Colonic mucosa (tissue), 4 donors: ENCODE results near the gene CLPSL1. TPM values are rescaled to one million over a fixed set of nuclear protein-coding genes. Genes with fewer than 3 reads are reported as not detected.
A peak's percentile ranks its signal among the peaks of the same experiment; 100 is the strongest.
"Not testable (repeated sequence)": the region's sequence is repeated elsewhere in the genome, so short reads cannot be mapped to it uniquely, and the experiment has no call there.

Source experiments
- DNase-seq: peaks from one replicate; pipeline ENCODE4 v3.0.0-alpha.2; 2020
- H3K27ac ChIP-seq: fragments of 200-600 bp; one replicate; pipeline ENCODE4 v1.8.0; 2021
- H3K27me3 ChIP-seq: fragments of 200-600 bp; one replicate; pipeline ENCODE4 v1.8.0; 2021
- H3K36me3 ChIP-seq: fragments of 200-600 bp; one replicate; pipeline ENCODE4 v1.8.0; 2021
- H3K4me1 ChIP-seq: fragments of 200-600 bp; one replicate; pipeline ENCODE4 v1.8.0; 2021; ENCODE audit warnings: mild to moderate bottlenecking
- H3K4me3 ChIP-seq: fragments of 200-600 bp; one replicate; pipeline ENCODE4 v1.8.0; 2021
- H3K9ac ChIP-seq, 2 donors: one replicate each; pipeline ENCODE4 v1.7.0; 2013; ENCODE audit warnings: control low read depth in 2 of 2, low read depth in 2 of 2, low read length in 2 of 2
- H3K9me3 ChIP-seq: fragments of 200-600 bp; one replicate; pipeline ENCODE4 v1.8.0; 2021
- intact Hi-C: fragments of 100-400 bp; cut with DNase I; formaldehyde crosslinking; loops from one replicate; pipeline ENCODE4 v1.14.1; 2022
- total RNA-seq, 2 donors: library from RNA; stranded (reverse); fragmentation: NEBNext Ultra II Directional in 1 of 2; extraction: Animal tissue kit (Norgen Biotek cat#: 25700) in 1 of 2; gene quantifications; one replicate each; pipeline ENCODE4 v1.2.1, GENCODE V29; 2021
- TF ChIP-seq, protein P1 (sequence below): fragments of 200-600 bp; IDR thresholded peaks from one replicate; pipeline ENCODE4 v1.8.0; 2022; ENCODE audit warnings: antibody characterized with exemption, mild to moderate bottlenecking
- donor health status: healthy.
- donor health status: DM: no; HTN: no; CAD: no.
- donor health status: DM: no; HTN: no; CAD: no.

The CLPSL1 gene, protein sequence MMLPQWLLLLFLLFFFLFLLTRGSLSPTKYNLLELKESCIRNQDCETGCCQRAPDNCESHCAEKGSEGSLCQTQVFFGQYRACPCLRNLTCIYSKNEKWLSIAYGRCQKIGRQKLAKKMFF
- total RNA-seq = not detected

DNA sequence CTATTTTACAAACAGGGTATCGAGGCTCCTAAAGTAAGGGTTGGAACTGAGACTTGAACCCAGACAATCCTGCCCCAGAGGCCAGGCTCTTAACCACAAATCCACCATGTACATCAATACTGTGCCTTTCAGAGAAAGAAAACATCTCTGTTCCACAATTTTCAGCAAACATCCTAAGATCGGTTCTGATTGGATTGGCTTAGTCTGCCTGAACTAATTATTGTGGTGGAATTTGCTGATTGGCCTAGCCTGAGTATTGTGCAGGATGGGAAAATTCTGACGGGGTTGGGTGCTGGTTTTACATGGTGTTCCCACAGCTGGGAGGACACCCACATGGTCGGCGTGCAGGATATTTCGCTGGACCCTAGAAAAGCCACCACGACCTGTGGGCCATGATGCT, at the start of gene CLPSL1:
Gene CLPSL1, plus strand, starts transcription at position 301 of the 400 bp plus-strand sequence. Its CDS starts 92 bp downstream, at position 393.
- H3K9me3 ChIP-seq = no peaks in the 10 kb centered on the region
- H3K27me3 ChIP-seq = no peaks in the 10 kb centered on the region
- no peak for DNase-seq
- intact Hi-C loops = no loop called here
- H3K9ac ChIP-seq = no peak within 1 kb of the TSS
- no peaks in the 10 kb centered on the region for H3K4me1 ChIP-seq
- TF ChIP-seq, protein P1, sequence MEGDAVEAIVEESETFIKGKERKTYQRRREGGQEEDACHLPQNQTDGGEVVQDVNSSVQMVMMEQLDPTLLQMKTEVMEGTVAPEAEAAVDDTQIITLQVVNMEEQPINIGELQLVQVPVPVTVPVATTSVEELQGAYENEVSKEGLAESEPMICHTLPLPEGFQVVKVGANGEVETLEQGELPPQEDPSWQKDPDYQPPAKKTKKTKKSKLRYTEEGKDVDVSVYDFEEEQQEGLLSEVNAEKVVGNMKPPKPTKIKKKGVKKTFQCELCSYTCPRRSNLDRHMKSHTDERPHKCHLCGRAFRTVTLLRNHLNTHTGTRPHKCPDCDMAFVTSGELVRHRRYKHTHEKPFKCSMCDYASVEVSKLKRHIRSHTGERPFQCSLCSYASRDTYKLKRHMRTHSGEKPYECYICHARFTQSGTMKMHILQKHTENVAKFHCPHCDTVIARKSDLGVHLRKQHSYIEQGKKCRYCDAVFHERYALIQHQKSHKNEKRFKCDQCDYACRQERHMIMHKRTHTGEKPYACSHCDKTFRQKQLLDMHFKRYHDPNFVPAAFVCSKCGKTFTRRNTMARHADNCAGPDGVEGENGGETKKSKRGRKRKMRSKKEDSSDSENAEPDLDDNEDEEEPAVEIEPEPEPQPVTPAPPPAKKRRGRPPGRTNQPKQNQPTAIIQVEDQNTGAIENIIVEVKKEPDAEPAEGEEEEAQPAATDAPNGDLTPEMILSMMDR = no peak
- no peaks in the 10 kb centered on the region for H3K36me3 ChIP-seq
- H3K4me3 ChIP-seq = no peak within 1 kb of the TSS
- no peak within 1 kb of the TSS for H3K27ac ChIP-seq

DNA sequence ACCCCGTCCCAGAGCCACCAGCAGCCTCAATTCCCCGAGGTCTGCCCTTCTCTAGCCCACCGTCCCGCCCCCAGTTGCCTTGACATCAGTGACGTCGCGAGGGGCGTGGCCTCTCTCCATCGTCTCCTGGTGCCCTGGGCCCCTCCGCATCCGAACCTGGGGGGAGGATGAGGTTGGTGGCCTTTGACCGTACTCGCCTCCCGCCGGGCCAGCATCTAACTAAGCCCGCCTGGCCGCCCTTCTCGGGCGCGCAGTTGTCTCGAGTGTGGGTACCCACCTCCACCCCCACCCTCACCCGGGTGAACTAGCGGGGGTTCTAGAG, 49.4 kb upstream of the CLPSL1 start:
- Histone ChIP-seq H3K4me1 (peaks cover 46% of the 10 kb centered on the region), H3K9me3 (no peaks in the 10 kb centered on the region), H3K4me3 (peak overlapping the region; percentile 66), H3K36me3 (no peaks in the 10 kb centered on the region), H3K27me3 (no peaks in the 10 kb centered on the region), H3K27ac (peak overlapping the region; percentile 97), H3K9ac (peak overlapping the region; percentile 88 to 93)
- intact Hi-C loops = no loop called here
- peak; percentile 96 for DNase-seq
- TF ChIP-seq, protein P1 = no peak

DNA sequence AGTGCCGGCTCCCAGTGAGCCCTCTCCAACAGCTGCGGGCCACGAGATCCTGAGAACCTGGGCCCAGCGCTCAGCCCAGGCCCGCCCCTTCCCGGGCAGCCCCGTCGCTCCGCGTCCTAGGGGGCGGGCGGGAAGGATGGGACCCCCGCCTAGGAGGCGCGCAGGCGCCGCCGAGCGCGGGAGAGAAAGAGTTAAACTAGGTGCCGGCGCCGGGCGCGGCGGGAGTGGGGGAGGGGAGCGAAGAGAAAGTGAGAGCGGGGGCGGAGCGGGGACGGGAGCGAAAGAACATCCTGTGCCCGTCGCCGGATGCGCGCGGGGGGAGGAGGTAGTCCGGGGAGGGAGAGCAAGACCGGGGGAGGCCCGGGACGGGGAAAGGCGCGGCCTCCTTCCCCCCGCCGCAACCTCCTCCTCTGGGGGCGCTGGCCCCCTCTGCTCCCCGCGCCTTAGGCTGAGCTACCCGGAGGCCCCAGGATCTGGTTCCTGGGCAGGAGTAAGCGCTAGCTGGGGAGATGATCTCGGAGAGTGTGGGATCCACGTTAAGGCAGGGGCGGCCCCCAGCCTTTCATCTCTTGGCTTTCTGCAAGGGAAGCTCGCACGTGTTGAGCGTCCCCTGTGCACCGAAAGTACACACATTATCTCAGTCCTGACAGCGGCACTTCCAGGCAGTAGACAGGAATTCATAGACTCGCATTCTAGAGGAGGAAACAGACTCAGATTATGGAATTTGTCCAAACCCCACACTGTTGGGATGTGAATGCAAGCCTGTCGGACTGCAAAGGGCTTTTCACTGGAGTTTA, 48.9 kb upstream of the CLPSL1 start:
- Histone ChIP-seq H3K27me3 (no peaks in the 10 kb centered on the region), H3K4me1 (peaks cover 43% of the 10 kb centered on the region), H3K27ac (peak overlapping the region; percentile 97), H3K9me3 (no peaks in the 10 kb centered on the region), H3K36me3 (no peaks in the 10 kb centered on the region), H3K4me3 (peak overlapping the region; percentile 66), H3K9ac (peak overlapping the region; percentile 88 to 93)
- TF ChIP-seq, protein P1 = no peak
- peak; percentile 97 for DNase-seq
- intact Hi-C loops = loop anchor here (2.0 kb wide), 1 partner anchor 45 kb away; no protein-coding TSS in a partner anchor

DNA sequence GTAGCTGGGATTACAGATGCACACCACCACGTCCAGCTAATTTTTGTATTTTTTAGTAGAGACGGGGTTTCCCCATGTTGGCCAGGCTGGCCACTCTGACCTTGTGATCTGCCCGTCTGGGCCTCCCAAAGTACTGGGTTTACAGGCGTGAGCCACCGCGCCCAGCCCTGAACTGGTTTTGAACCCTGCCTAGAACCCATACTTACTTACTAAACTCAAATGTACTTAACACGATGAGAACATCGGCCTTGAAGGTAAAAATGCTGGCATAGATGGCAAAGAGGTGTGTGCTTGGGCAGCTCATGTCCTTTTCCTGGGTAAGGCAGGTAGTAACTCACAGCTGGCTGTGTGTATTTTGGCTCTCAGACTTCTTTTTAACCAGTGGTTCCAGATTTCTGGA, 47.2 kb upstream of the CLPSL1 start:
- Histone ChIP-seq H3K4me1 (peaks cover 35% of the 10 kb centered on the region), H3K27ac (no peak overlapping the region), H3K9ac (no peak overlapping the region), H3K27me3 (no peaks in the 10 kb centered on the region), H3K36me3 (no peaks in the 10 kb centered on the region), H3K4me3 (no peak overlapping the region), H3K9me3 (no peaks in the 10 kb centered on the region)
- intact Hi-C loops = loop anchor here (2.0 kb wide), 1 partner anchor 47 kb away; no protein-coding TSS in a partner anchor
- no peak for DNase-seq
- TF ChIP-seq, protein P1 = no peak

DNA sequence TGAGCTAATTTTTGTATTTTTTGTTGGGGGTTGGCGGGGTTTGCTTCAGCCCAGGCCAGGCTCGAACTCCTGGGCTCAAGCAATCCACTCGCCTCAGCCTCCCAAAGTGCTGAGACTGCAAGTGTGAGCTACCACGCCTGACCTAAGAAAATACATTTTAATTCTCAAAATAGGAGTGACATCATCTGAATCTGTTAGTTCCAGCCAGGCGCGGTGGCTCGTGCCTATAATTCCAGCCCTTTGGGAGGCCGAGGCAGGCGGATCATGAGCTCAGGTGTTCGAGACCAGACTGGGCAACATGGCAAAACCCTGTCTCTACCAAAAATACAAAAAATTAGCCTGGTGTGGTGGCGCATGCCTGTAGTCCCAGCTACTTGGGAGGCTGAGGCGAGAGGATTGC, 46.5 kb upstream of the CLPSL1 start:
- H3K27me3 ChIP-seq, intact Hi-C loops: not testable (repeated sequence)

DNA sequence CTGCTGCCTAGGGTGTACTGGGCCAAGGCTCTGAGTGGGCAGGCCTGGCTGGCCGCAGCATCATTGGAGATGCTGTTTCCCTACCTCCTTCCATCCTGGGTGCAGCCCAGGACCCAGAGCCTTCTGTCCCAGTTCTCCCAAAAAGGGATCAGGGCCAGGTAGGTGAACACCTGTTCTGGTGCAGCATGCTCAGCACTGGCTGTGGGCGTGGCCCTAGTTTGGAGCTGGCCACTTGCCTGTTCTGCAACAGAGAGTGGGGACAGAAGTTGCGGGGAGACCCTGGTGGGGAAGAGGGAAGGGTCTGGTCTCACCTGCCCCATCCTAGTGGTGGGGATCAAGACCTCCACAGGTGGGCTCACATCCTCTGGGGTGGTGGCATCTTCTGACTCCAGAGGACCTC, 45.4 kb upstream of the CLPSL1 start:
- TF ChIP-seq, protein P1 = no peak
- Histone ChIP-seq H3K9ac (peak overlapping the region in 1 of 2 donors; percentile 32), H3K27me3 (no peaks in the 10 kb centered on the region), H3K27ac (no peak overlapping the region), H3K4me3 (no peak overlapping the region), H3K9me3 (no peaks in the 10 kb centered on the region), H3K4me1 (peaks cover 19% of the 10 kb centered on the region), H3K36me3 (no peaks in the 10 kb centered on the region)
- intact Hi-C loops = no loop called here
- DNase-seq = peak; percentile 45

More for the DNA sequence above, 46.5 kb upstream of the CLPSL1 start:
- H3K9ac ChIP-seq, H3K9me3 ChIP-seq, H3K36me3 ChIP-seq, H3K27ac ChIP-seq, DNase-seq, H3K4me3 ChIP-seq: not testable (repeated sequence)
- peaks cover 28% of the 10 kb centered on the region for H3K4me1 ChIP-seq
